NCI-H460 (cell line): ENCODE measurements around the gene FAM174C. TPM values are rescaled to one million over a fixed set of nuclear protein-coding genes. Genes with fewer than 3 reads are reported as not detected.

Source experiments
- DNase-seq: peaks from one replicate; pipeline ENCODE4 v3.0.0-alpha.2; 2016; ENCODE audit warnings: low read depth; ENCODE audit errors: extremely low read depth
- polyA plus RNA-seq: library from polyadenylated mRNA; depleted of rRNA; stranded (reverse); fragments of >200 nt; gene quantifications from 2 replicates; pipeline ENCODE4 v1.2.3, GENCODE V29; 2014; cell fraction: nucleus; rRNA removed
- total RNA-seq: library from RNA; depleted of rRNA; stranded (reverse); fragments of >200 nt; shearing (Covaris generic); gene quantifications from 2 replicates; pipeline ENCODE4 v1.2.3, GENCODE V29; 2014; rRNA removed

FAM174C gene
- total RNA-seq = 42.7 and 59.3 TPM in 2 replicates
- polyA plus RNA-seq = 63.3 and 94.9 TPM in 2 replicates

GRCh38 chr19:1275260-1275975, at the start of gene FAM174C:
Gene FAM174C (plus strand): TSS chr19:1275530. CDS start chr19:1275550, 20 bp downstream.
- DNase-seq = peak; percentile 92

GRCh38 chr19:1226227-1226518, 49.2 kb upstream of the FAM174C start:
- DNase-seq = no peak

GRCh38 chr19:1226522-1227303, 48.6 kb upstream of the FAM174C start:
- DNase-seq = no peak

- no peak for DNase-seq
Measured at GRCh38 chr19:1227304-1228054, 47.9 kb upstream of the FAM174C start.

GRCh38 chr19:1228161-1228957, 47.0 kb upstream of the FAM174C start:
- no peak for DNase-seq

- no peak for DNase-seq
Measured at GRCh38 chr19:1229056-1229923, 46.0 kb upstream of the FAM174C start.

GRCh38 chr19:1229924-1230782, 45.2 kb upstream of the FAM174C start:
- DNase-seq = no peak

GRCh38 chr19:1230783-1231489, 44.4 kb upstream of the FAM174C start:
- no peak for DNase-seq

GRCh38 chr19:1231729-1232637, 43.3 kb upstream of the FAM174C start:
- no peak for DNase-seq

- DNase-seq = no peak
Measured at GRCh38 chr19:1232652-1233072, 42.7 kb upstream of the FAM174C start.

GRCh38 chr19:1233115-1233667, 42.1 kb upstream of the FAM174C start:
- DNase-seq = no peak

- DNase-seq = no peak
Measured at GRCh38 chr19:1234051-1234954, 41.0 kb upstream of the FAM174C start.

- DNase-seq = no peak
Measured at GRCh38 chr19:1234955-1235380, 40.4 kb upstream of the FAM174C start.

GRCh38 chr19:1235625-1236538, 39.4 kb upstream of the FAM174C start:
- no peak for DNase-seq
